Measurements from ENCODE around the gene MYMX.

MYMX gene

GRCh38 chr6:44247338-44248302 lies 30.9 kb downstream of the MYMX start:
- DNase-seq (ENCODE audit: extremely low spot score) = no peak

GRCh38 chr6:44248579-44248978 lies 31.9 kb downstream of the MYMX start:
- DNase-seq (ENCODE audit: extremely low spot score) = no peak
- ChIA-PET CTCF (interaction anchor here (0.9 to 5.8 kb wide), 5 partner anchors 8 to 76 kb away, joined by 3 to 31 read pairs (median 9); partner anchors contain the start of gene SLC35B2), POLR2A (interaction anchor here (2.7 to 3.8 kb wide), 2 partner anchors 7 to 24 kb away, joined by 21 to 56 read pairs; partner anchors contain the start of genes SLC29A1 and SLC35B2)

More at GRCh38 chr6:44247338-44248302, 30.9 kb downstream of the MYMX start:
- TF ChIP-seq CTCF (IDR thresholded peaks at IDR 0.05; ENCODE audit: control extremely low read depth, extremely low read depth, low read depth, missing control alignments) = no peak
- CTCF ChIA-PET = interaction anchor here (0.9 to 6.9 kb wide), 9 partner anchors 9 to 150 kb away, joined by 3 to 56 read pairs (median 9); partner anchors contain the start of genes SLC29A1 and SLC35B2
- POLR2A ChIA-PET = interaction anchor here (0.8 to 3.8 kb wide), 18 partner anchors 8 to 564 kb away, joined by 3 to 56 read pairs (median 5); partner anchors contain the start of genes SLC29A1 and SLC35B2

DNA sequence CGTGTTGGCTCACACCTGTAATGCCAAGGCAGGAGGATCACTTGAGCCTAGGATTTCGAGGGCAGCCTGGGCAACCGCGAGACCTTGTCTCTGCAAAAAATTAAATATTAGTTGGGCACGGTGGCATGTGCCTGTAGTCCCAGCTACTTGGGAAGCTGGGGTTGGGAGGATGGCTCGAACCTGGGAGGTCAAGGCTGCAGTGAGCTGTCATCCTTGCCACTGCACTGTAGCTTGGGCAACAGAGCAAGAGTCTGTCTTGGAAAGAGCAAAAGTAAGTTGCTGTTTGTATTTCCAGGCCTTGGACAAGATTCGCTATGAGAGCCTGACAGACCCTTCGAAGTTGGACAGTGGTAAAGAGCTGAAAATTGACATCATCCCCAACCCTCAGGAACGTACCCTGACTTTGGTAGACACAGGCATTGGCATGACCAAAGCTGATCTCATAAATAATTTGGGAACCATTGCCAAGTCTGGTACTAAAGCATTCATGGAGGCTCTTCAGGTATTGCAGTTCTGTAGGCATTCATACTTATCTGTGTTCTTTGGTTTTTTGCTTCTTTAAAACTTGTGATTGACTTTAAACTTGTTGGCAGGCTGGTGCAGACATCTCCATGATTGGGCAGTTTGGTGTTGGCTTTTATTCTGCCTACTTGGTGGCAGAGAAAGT lies 32.5 kb downstream of the MYMX start:
- DNase-seq (ENCODE audit: extremely low spot score) = no peak
- ChIA-PET POLR2A (interaction anchor here (1.3 kb wide), 1 partner anchor 13 kb away, joined by 3 read pairs; no protein-coding TSS in a partner anchor), CTCF (interaction anchor here (0.9 to 5.8 kb wide), 5 partner anchors 8 to 77 kb away, joined by 3 to 31 read pairs (median 9); partner anchors contain the start of gene SLC35B2)
- no peak for TF ChIP-seq CTCF (IDR thresholded peaks at IDR 0.05; ENCODE audit: control extremely low read depth, extremely low read depth, low read depth, missing control alignments)

More at GRCh38 chr6:44248579-44248978, 31.9 kb downstream of the MYMX start:
- TF ChIP-seq CTCF (IDR thresholded peaks at IDR 0.05; ENCODE audit: control extremely low read depth, extremely low read depth, low read depth, missing control alignments) = no peak

- CTCF ChIA-PET = interaction anchor here (2.4 to 5.0 kb wide), 2 partner anchors 13 kb away, joined by 6 to 31 read pairs; no protein-coding TSS in a partner anchor
- TF ChIP-seq CTCF (IDR thresholded peaks at IDR 0.05; ENCODE audit: control extremely low read depth, extremely low read depth, low read depth, missing control alignments) = no peak
- POLR2A ChIA-PET = interaction anchor here (1.3 to 1.5 kb wide), 2 partner anchors 12 to 26 kb away, joined by 3 to 4 read pairs; no protein-coding TSS in a partner anchor
- DNase-seq (ENCODE audit: extremely low spot score) = no peak
These were observed 33.5 kb downstream of the MYMX start for GRCh38 chr6:44250067-44250717.

DNA sequence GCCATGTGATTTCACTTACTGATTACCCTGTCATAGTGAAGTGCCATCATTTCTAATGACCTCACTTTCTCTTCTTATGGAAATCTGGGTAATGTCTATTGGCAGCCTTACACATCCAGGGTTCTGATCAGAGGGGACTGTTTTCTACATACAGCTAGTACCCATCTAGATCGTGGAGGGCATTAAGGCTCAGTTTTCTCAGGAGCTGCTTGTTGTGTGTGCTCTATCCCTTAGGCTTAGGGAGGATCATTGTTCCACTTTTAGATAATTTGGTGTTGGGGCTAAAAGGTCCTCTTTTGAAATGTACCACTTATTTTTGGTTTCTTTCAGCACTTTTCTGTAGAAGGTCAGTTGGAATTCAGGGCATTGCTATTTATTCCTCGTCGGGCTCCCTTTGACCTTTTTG lies 34.0 kb downstream of the MYMX start:
- ChIA-PET CTCF (interaction anchor here (0.9 to 2.4 kb wide), 2 partner anchors 13 to 78 kb away, joined by 3 to 6 read pairs; no protein-coding TSS in a partner anchor), POLR2A (interaction anchor here (1.2 to 1.5 kb wide), 2 partner anchors 26 to 119 kb away, joined by 3 to 4 read pairs; no protein-coding TSS in a partner anchor)
- TF ChIP-seq CTCF (IDR thresholded peaks at IDR 0.05; ENCODE audit: control extremely low read depth, extremely low read depth, low read depth, missing control alignments) = no peak
- no peak for DNase-seq (ENCODE audit: extremely low spot score)
